HepG2 (cell line): ENCODE results near the gene UBTD2. TPM values are rescaled to one million over a fixed set of nuclear protein-coding genes. Genes with fewer than 3 reads are reported as not detected.

ENCODE experiments used
- HINFP ChIP-seq: sonication (generic); formaldehyde crosslinking; IDR thresholded peaks from 2 replicates; pipeline ENCODE4 v1.4.0; 2020; ENCODE audit warnings: low read depth, mild to moderate bottlenecking, missing genetic modification reagents
- KMT2A ChIP-seq: sonication (generic); formaldehyde crosslinking; IDR thresholded peaks from 2 replicates; pipeline ENCODE4 v1.4.0; 2020; ENCODE audit warnings: missing genetic modification reagents
- MAX ChIP-seq: IDR thresholded peaks from 2 replicates; pipeline ENCODE4 v1.6.1; 2012; ENCODE audit warnings: inconsistent platforms
- MLXIP ChIP-seq: sonication (generic); formaldehyde crosslinking; IDR thresholded peaks from 2 replicates; pipeline ENCODE4 v1.9.0; 2021; ENCODE audit warnings: missing genetic modification reagents, borderline replicate concordance
- NAIF1 ChIP-seq: sonication (generic); formaldehyde crosslinking; IDR thresholded peaks from 2 replicates; pipeline ENCODE4 v1.5.0; 2020; ENCODE audit warnings: mild to moderate bottlenecking, missing genetic modification reagents, borderline replicate concordance
- POLR2AphosphoS2 ChIP-seq: IDR thresholded peaks from 2 replicates; pipeline ENCODE4 v1.6.1; 2011; ENCODE audit warnings: low read depth, low read length, improper control_type of control experiment
- REXO4 ChIP-seq: sonication (generic); formaldehyde crosslinking; IDR thresholded peaks from 2 replicates; pipeline ENCODE4 v1.8.0; 2022; ENCODE audit warnings: missing genetic modification reagents, mild to moderate bottlenecking, borderline replicate concordance
- SATB2 ChIP-seq: sonication (generic); formaldehyde crosslinking; IDR thresholded peaks from 2 replicates; pipeline ENCODE4 v1.5.0; 2020; ENCODE audit warnings: missing genetic modification reagents
- USF2 ChIP-seq, 2 experiments: sonication (generic) in 1 of 2; formaldehyde crosslinking in 1 of 2; IDR thresholded peaks; 2 replicates each; pipeline versions ENCODE4 v1.5.1 to v1.6.1; 2011 to 2020; ENCODE audit warnings: borderline replicate concordance in 1 of 2, low read depth in 1 of 2, low read length in 1 of 2, mild to moderate bottlenecking in 1 of 2, missing genetic modification reagents in 1 of 2, moderate library complexity in 1 of 2
- ZBTB37 ChIP-seq: sonication (generic); formaldehyde crosslinking; IDR thresholded peaks from 2 replicates; pipeline ENCODE4 v1.4.0; 2020; ENCODE audit warnings: mild to moderate bottlenecking, missing genetic modification reagents
- ZNF280B ChIP-seq: sonication (generic); formaldehyde crosslinking; IDR thresholded peaks from 2 replicates; pipeline ENCODE4 v1.5.0; 2020; ENCODE audit warnings: missing genetic modification reagents, mild to moderate bottlenecking, borderline replicate concordance
- ZNF484 ChIP-seq: sonication (generic); formaldehyde crosslinking; IDR thresholded peaks from 2 replicates; pipeline ENCODE4 v1.5.1; 2020; ENCODE audit warnings: mild to moderate bottlenecking, low read depth, missing genetic modification reagents, borderline replicate concordance
- ZNF562 ChIP-seq: sonication (generic); formaldehyde crosslinking; IDR thresholded peaks from 2 replicates; pipeline ENCODE4 v1.8.0; 2022; ENCODE audit warnings: missing genetic modification reagents, borderline replicate concordance
- ZNF776 ChIP-seq: sonication (generic); formaldehyde crosslinking; IDR thresholded peaks from 2 replicates; pipeline ENCODE4 v1.4.0; 2020; ENCODE audit warnings: mild to moderate bottlenecking, missing genetic modification reagents
- ZNF781 ChIP-seq: sonication (generic); formaldehyde crosslinking; IDR thresholded peaks from 2 replicates; pipeline ENCODE4 v1.5.1; 2020; ENCODE audit warnings: borderline replicate concordance, mild to moderate bottlenecking, missing genetic modification reagents; ENCODE audit errors: not compliant biosample characterization
- ZNF879 ChIP-seq: sonication (generic); formaldehyde crosslinking; IDR thresholded peaks from 2 replicates; pipeline ENCODE4 v1.8.1; 2023; ENCODE audit warnings: missing genetic modification reagents
- ZSCAN20 ChIP-seq: sonication (generic); formaldehyde crosslinking; IDR thresholded peaks from 2 replicates; pipeline ENCODE4 v1.4.0; 2020; ENCODE audit warnings: missing genetic modification reagents, mild to moderate bottlenecking, borderline replicate concordance
- polyA plus RNA-seq, 8 experiments: library from polyadenylated mRNA; depleted of rRNA in 3 of 8; stranded (reverse) in 7 of 8; unstranded in 1 of 8; fragments of >200 nt; fragmentation: Illumina TruSeq in 4 of 8; extraction: Trizol in 4 of 8; gene quantifications; 2 replicates each; pipeline versions ENCODE4 v1.2.1 to v1.2.3, GENCODE V29; 2011 to 2016; ENCODE audit warnings: low read depth in 4 of 8, missing spikeins in 1 of 8, mixed read lengths in 1 of 8; ENCODE audit not compliant: insufficient read depth in 1 of 8
- total RNA-seq, 5 experiments: library from RNA; depleted of rRNA; stranded (reverse); fragments of >200 nt; fragmentation: Illumina TruSeq; extraction: Trizol; gene quantifications; 2 replicates each; pipeline ENCODE4 v1.2.3, GENCODE V29; 2016; ENCODE audit warnings: low read depth in 1 of 5

Gene UBTD2
- total and polyA plus RNA-seq, 2 of the 13 experiments (the other 11 are each of a cell fraction or from before 2014, with no cell fraction given), result 15.2 to 24.1 TPM

- TF ChIP-seq ZNF280B (CRISPR knock-in tag) (peak; percentile 71; the same call in 1 of the 2 replicates), POLR2AphosphoS2 (no peak), ZNF484 (CRISPR knock-in tag) (no peak), ZSCAN20 (CRISPR knock-in tag) (peak; percentile 40; the same call in 1 of the 2 replicates), MLXIP (no peak), REXO4 (no peak), ZBTB37 (CRISPR knock-in tag) (no peak), MAX (peak; percentile 78), ZNF879 (CRISPR knock-in tag) (no peak), NAIF1 (CRISPR knock-in tag) (0 out of 2 replicates have a peak, but pooled peaks have one; percentile 41), ZNF776 (CRISPR knock-in tag) (no peak; the same call in 1 of the 2 replicates), HINFP (CRISPR knock-in tag) (no peak), KMT2A (CRISPR knock-in tag) (no peak; the same call in none of the 2 replicates), ZNF562 (CRISPR knock-in tag) (no peak), SATB2 (CRISPR knock-in tag) (no peak; the same call in 1 of the 2 replicates), USF2 (IDR thresholded peaks at IDR 0.05; ENCODE audit: low read depth, low read length) (no peak), USF2 (CRISPR knock-in tag; IDR thresholded peaks at IDR 0.05; ENCODE audit: borderline replicate concordance) (no peak), ZNF781 (CRISPR knock-in tag) (peak; percentile 55)
Measured at GRCh38 chr5:172188033-172188892, 95.3 kb downstream of the UBTD2 start, which contains the start of gene STK10 (continued).
